ENCODE results near the gene ZNF322.

The ZNF322 gene

DNA sequence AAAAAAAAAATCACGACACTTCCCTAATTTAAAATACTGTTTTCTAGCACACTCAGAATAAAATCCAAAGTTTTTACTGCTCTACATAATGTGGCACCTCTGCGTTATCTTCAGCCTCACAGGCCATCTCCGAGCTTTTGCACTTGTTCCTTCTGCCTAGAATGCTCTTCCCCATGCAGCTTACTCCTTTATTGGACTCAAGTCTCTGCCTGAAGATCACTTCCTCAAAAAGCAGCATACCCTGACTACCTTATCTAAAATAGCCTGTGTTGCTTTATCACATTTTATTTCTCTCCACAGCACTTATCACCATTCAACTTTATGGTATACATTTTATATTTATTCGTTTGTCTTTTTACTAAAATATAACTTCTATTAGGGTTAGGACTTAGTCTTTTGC is 2.3 kb downstream of the ZNF322 start:
- POLR2A ChIA-PET = no interaction called here
- TF ChIP-seq HDGF (IDR thresholded peaks at IDR 0.05; ENCODE audit: borderline replicate concordance) (no peak), CTBP1 (IDR thresholded peaks at IDR 0.05; ENCODE audit: borderline replicate concordance) (no peak), ELF4 (IDR thresholded peaks at IDR 0.05) (no peak), FOXK2 (IDR thresholded peaks at IDR 0.05) (no peak), FOXA1 (IDR thresholded peaks at IDR 0.05) (no peak)
- DNase-seq (ENCODE audit: extremely low spot score) = no peak
- CTCF ChIA-PET = no interaction called here

GRCh38 chr6:26653007-26653406 is 6.5 kb downstream of the ZNF322 start:
- TF ChIP-seq FOXK2 (IDR thresholded peaks at IDR 0.05) (no peak), NFRKB (IDR thresholded peaks at IDR 0.05) (no peak), BHLHE40 (IDR thresholded peaks at IDR 0.05; ENCODE audit: borderline replicate concordance) (no peak), CTBP1 (IDR thresholded peaks at IDR 0.05; ENCODE audit: borderline replicate concordance) (no peak), PKNOX1 (IDR thresholded peaks at IDR 0.05) (no peak), TARDBP (IDR thresholded peaks at IDR 0.05) (no peak), SUZ12 (IDR thresholded peaks at IDR 0.05) (no peak), FOXA1 (IDR thresholded peaks at IDR 0.05) (no peak), FOXM1 (IDR thresholded peaks at IDR 0.05; ENCODE audit: borderline replicate concordance) (no peak), L3MBTL2 (conservative IDR thresholded peaks at IDR 0.05) (no peak), HDGF (IDR thresholded peaks at IDR 0.05; ENCODE audit: borderline replicate concordance) (no peak), ARNT (IDR thresholded peaks at IDR 0.05) (no peak), LEF1 (IDR thresholded peaks at IDR 0.05; ENCODE audit: borderline replicate concordance) (no peak)
- CTCF ChIA-PET = no interaction called here
- no peak for DNase-seq (ENCODE audit: extremely low spot score)
- POLR2A ChIA-PET = no interaction called here

DNA sequence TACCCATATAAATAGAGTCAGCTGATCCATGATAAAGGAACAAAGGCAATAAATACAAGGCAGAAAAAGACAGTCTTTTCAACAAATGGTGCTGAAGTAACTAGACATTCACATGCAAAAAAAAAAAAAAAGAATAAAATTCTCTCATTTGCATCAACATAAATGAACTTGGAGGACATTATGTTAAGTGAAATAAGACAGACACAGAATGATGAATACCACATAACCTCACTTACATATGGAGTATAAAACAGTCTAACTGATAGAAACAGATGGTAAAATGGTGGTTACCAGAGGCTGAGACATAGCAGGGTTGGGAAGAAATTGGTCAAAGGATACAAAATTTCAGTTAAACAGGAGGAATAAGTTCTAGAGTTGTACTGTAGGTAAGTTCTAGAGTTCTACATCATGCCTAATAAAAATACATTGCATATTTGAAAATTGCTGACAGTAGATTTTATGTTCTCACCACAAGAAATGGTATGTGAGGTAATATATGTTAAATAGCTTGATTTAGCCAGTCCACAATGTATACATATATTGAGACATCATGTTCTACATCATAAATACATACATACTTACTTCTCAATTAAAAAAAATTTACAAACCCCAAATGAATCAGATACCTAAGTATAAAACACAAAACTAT is 8.3 kb downstream of the ZNF322 start:
- ChIA-PET POLR2A (no interaction called here), CTCF (no interaction called here)
- no peak for DNase-seq (ENCODE audit: extremely low spot score)
- TF ChIP-seq FOXA1 (IDR thresholded peaks at IDR 0.05) = no peak
- no peak for TF ChIP-seq HDGF (IDR thresholded peaks at IDR 0.05; ENCODE audit: borderline replicate concordance)
- no peak for TF ChIP-seq BHLHE40 (IDR thresholded peaks at IDR 0.05; ENCODE audit: borderline replicate concordance)
- TF ChIP-seq FOXK2 (IDR thresholded peaks at IDR 0.05) = no peak
- TF ChIP-seq ELF4 (IDR thresholded peaks at IDR 0.05) = no peak
- TF ChIP-seq ARNT (IDR thresholded peaks at IDR 0.05) = no peak
- no peak for TF ChIP-seq CTBP1 (IDR thresholded peaks at IDR 0.05; ENCODE audit: borderline replicate concordance)
- no peak for TF ChIP-seq PKNOX1 (IDR thresholded peaks at IDR 0.05)
- TF ChIP-seq TARDBP (IDR thresholded peaks at IDR 0.05) = no peak

DNA sequence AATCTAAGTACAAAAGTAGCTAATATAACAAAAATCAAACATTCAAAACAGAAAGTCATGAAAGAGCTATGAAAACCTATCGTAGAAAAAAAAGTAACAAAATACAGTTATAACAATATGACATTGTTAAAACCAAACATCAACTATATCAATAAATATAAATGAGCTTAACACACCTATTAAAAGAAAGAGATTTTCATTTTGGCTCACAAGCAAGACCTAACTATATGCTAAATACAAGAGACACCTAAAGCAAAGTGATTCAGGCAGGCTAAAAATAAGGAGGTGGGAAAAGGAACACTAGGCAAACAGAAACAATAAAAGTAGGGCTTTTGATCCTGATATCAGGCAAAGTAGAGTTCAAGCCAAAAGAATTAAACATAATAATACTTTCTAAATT is 13.5 kb downstream of the ZNF322 start:
- no peak for DNase-seq (ENCODE audit: extremely low spot score)
- TF ChIP-seq FOXK2 (IDR thresholded peaks at IDR 0.05) = no peak
- TF ChIP-seq SUZ12 (IDR thresholded peaks at IDR 0.05) = no peak
- TF ChIP-seq CTBP1 (IDR thresholded peaks at IDR 0.05; ENCODE audit: borderline replicate concordance) = no peak
- no peak for TF ChIP-seq HDGF (IDR thresholded peaks at IDR 0.05; ENCODE audit: borderline replicate concordance)
- no peak for TF ChIP-seq LEF1 (IDR thresholded peaks at IDR 0.05; ENCODE audit: borderline replicate concordance)
- no peak for TF ChIP-seq TARDBP (IDR thresholded peaks at IDR 0.05)
- TF ChIP-seq ZNF384 (IDR thresholded peaks at IDR 0.05) = no peak
- TF ChIP-seq FOXM1 (IDR thresholded peaks at IDR 0.05; ENCODE audit: borderline replicate concordance) = no peak
- TF ChIP-seq SP1 (IDR thresholded peaks at IDR 0.05) = no peak
- no peak for TF ChIP-seq FOXA1 (IDR thresholded peaks at IDR 0.05)
- no peak for TF ChIP-seq L3MBTL2 (conservative IDR thresholded peaks at IDR 0.05)
- no peak for TF ChIP-seq ARNT (IDR thresholded peaks at IDR 0.05)
- no peak for TF ChIP-seq ELF4 (IDR thresholded peaks at IDR 0.05)
- TF ChIP-seq PKNOX1 (IDR thresholded peaks at IDR 0.05) = no peak
- no peak for TF ChIP-seq NFRKB (IDR thresholded peaks at IDR 0.05)
- no peak for TF ChIP-seq BHLHE40 (IDR thresholded peaks at IDR 0.05; ENCODE audit: borderline replicate concordance)
- POLR2A ChIA-PET = no interaction called here
- CTCF ChIA-PET = interaction anchor here (0.8 kb wide), 1 partner anchor 46 kb away, joined by 3 read pairs; no protein-coding TSS in a partner anchor

GRCh38 chr6:26640806-26641205 is 18.7 kb downstream of the ZNF322 start:
- POLR2A ChIA-PET = no interaction called here
- TF ChIP-seq L3MBTL2 (conservative IDR thresholded peaks at IDR 0.05) (no peak), LEF1 (IDR thresholded peaks at IDR 0.05; ENCODE audit: borderline replicate concordance) (no peak), NFRKB (IDR thresholded peaks at IDR 0.05) (no peak), FOXK2 (IDR thresholded peaks at IDR 0.05) (no peak), FOXA1 (IDR thresholded peaks at IDR 0.05) (no peak), SUZ12 (IDR thresholded peaks at IDR 0.05) (no peak), ARNT (IDR thresholded peaks at IDR 0.05) (no peak), PKNOX1 (IDR thresholded peaks at IDR 0.05) (no peak), ZNF384 (IDR thresholded peaks at IDR 0.05) (no peak), SP1 (IDR thresholded peaks at IDR 0.05) (no peak), BHLHE40 (IDR thresholded peaks at IDR 0.05; ENCODE audit: borderline replicate concordance) (no peak), CTBP1 (IDR thresholded peaks at IDR 0.05; ENCODE audit: borderline replicate concordance) (no peak), HDGF (IDR thresholded peaks at IDR 0.05; ENCODE audit: borderline replicate concordance) (no peak), ELF4 (IDR thresholded peaks at IDR 0.05) (no peak), TARDBP (IDR thresholded peaks at IDR 0.05) (no peak), FOXM1 (IDR thresholded peaks at IDR 0.05; ENCODE audit: borderline replicate concordance) (no peak)
- DNase-seq (ENCODE audit: extremely low spot score) = no peak
- CTCF ChIA-PET = no interaction called here
